ENCODE measurements around the gene GRIN3B.

GRIN3B gene

GRCh38 chr19:958967-959855 lies 41.0 kb upstream of the GRIN3B start:
- FAIRE-seq: peak; percentile 54
- no peak for DNase-seq (ENCODE audit: insufficient read length, low spot score)
- no peak for TF ChIP-seq PAX5 (IDR thresholded peaks at IDR 0.05; ENCODE audit: insufficient read depth, low read length, severe bottlenecking)
- TF ChIP-seq POLR2AphosphoS5 (IDR thresholded peaks at IDR 0.05; ENCODE audit: low read depth, low read length): no peak
- no peak for TF ChIP-seq SPI1 (IDR thresholded peaks at IDR 0.05; ENCODE audit: low read depth, low read length)

GRCh38 chr19:960020-960419 lies 40.2 kb upstream of the GRIN3B start:
- no peak for FAIRE-seq
- TF ChIP-seq POLR2AphosphoS5 (IDR thresholded peaks at IDR 0.05; ENCODE audit: low read depth, low read length) (no peak), POLR2A (IDR thresholded peaks at IDR 0.05; ENCODE audit: low read depth, low read length) (no peak), SPI1 (IDR thresholded peaks at IDR 0.05; ENCODE audit: low read depth, low read length) (no peak), TAF1 (IDR thresholded peaks at IDR 0.05; ENCODE audit: low read depth, low read length) (no peak), PAX5 (IDR thresholded peaks at IDR 0.05; ENCODE audit: insufficient read depth, low read length, severe bottlenecking) (no peak), POU2F2 (IDR thresholded peaks at IDR 0.05; ENCODE audit: low read depth, low read length) (no peak)
- DNase-seq (ENCODE audit: insufficient read length, low spot score): no peak

- TF ChIP-seq POU2F2 (IDR thresholded peaks at IDR 0.05; ENCODE audit: low read depth, low read length): no peak
- TF ChIP-seq SPI1 (IDR thresholded peaks at IDR 0.05; ENCODE audit: low read depth, low read length): no peak
- TF ChIP-seq TAF1 (IDR thresholded peaks at IDR 0.05; ENCODE audit: low read depth, low read length): no peak
- TF ChIP-seq PAX5 (IDR thresholded peaks at IDR 0.05; ENCODE audit: insufficient read depth, low read length, severe bottlenecking): no peak
- no peak for TF ChIP-seq POLR2AphosphoS5 (IDR thresholded peaks at IDR 0.05; ENCODE audit: low read depth, low read length)
- FAIRE-seq: no peak
- DNase-seq (ENCODE audit: insufficient read length, low spot score): no peak
Observed at GRCh38 chr19:960601-960938, 39.6 kb upstream of the GRIN3B start.

- TF ChIP-seq PAX5 (IDR thresholded peaks at IDR 0.05; ENCODE audit: insufficient read depth, low read length, severe bottlenecking): no peak
- no peak for TF ChIP-seq POLR2A (IDR thresholded peaks at IDR 0.05; ENCODE audit: low read depth, low read length)
- TF ChIP-seq SPI1 (IDR thresholded peaks at IDR 0.05; ENCODE audit: low read depth, low read length): no peak
- no peak for TF ChIP-seq POU2F2 (IDR thresholded peaks at IDR 0.05; ENCODE audit: low read depth, low read length)
- TF ChIP-seq TAF1 (IDR thresholded peaks at IDR 0.05; ENCODE audit: low read depth, low read length): no peak
- TF ChIP-seq POLR2AphosphoS5 (IDR thresholded peaks at IDR 0.05; ENCODE audit: low read depth, low read length): no peak
- DNase-seq (ENCODE audit: insufficient read length, low spot score) (no peak), FAIRE-seq (no peak)
Observed at GRCh38 chr19:961866-962620, 38.2 kb upstream of the GRIN3B start.

- TF ChIP-seq SPI1 (IDR thresholded peaks at IDR 0.05; ENCODE audit: low read depth, low read length) (no peak), POLR2AphosphoS5 (IDR thresholded peaks at IDR 0.05; ENCODE audit: low read depth, low read length) (no peak), POLR2A (IDR thresholded peaks at IDR 0.05; ENCODE audit: low read depth, low read length) (no peak), TAF1 (IDR thresholded peaks at IDR 0.05; ENCODE audit: low read depth, low read length) (no peak), POU2F2 (IDR thresholded peaks at IDR 0.05; ENCODE audit: low read depth, low read length) (no peak), PAX5 (IDR thresholded peaks at IDR 0.05; ENCODE audit: insufficient read depth, low read length, severe bottlenecking) (no peak)
- DNase-seq (ENCODE audit: insufficient read length, low spot score) (no peak), FAIRE-seq (no peak)
Observed at GRCh38 chr19:962683-963400, 37.4 kb upstream of the GRIN3B start.

- TF ChIP-seq POLR2AphosphoS5 (IDR thresholded peaks at IDR 0.05; ENCODE audit: low read depth, low read length) (no peak), SPI1 (IDR thresholded peaks at IDR 0.05; ENCODE audit: low read depth, low read length) (no peak), POU2F2 (IDR thresholded peaks at IDR 0.05; ENCODE audit: low read depth, low read length) (no peak), POLR2A (IDR thresholded peaks at IDR 0.05; ENCODE audit: low read depth, low read length) (no peak), TAF1 (IDR thresholded peaks at IDR 0.05; ENCODE audit: low read depth, low read length) (no peak), PAX5 (IDR thresholded peaks at IDR 0.05; ENCODE audit: insufficient read depth, low read length, severe bottlenecking) (no peak)
- FAIRE-seq: no peak
- no peak for DNase-seq (ENCODE audit: insufficient read length, low spot score)
Observed at GRCh38 chr19:963486-963951, 36.7 kb upstream of the GRIN3B start.

DNA sequence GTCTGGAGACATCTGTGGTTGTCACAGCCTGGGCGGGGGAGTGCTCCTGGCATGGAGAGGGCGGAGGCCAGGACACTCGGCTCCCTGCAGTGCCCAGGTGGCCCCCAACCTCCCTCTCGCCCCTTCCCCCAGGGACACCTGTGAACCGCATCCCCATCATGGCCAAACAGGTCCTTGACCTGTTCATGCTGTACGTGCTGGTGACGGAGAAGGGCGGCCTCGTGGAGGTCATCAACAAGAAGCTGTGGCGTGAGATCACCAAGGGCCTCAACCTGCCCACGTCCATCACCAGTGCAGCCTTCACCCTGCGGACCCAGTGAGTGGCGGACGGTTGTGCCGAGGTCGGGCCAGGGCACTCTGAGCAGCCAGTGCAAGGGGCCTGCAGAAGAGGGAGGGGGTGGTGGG lies 36.1 kb upstream of the GRIN3B start:
- TF ChIP-seq PAX5 (IDR thresholded peaks at IDR 0.05; ENCODE audit: insufficient read depth, low read length, severe bottlenecking): no peak
- DNase-seq (ENCODE audit: insufficient read length, low spot score): no peak
- no peak for FAIRE-seq

GRCh38 chr19:964761-965694 lies 35.2 kb upstream of the GRIN3B start:
- no peak for DNase-seq (ENCODE audit: insufficient read length, low spot score)
- FAIRE-seq: no peak
- no peak for TF ChIP-seq SPI1 (IDR thresholded peaks at IDR 0.05; ENCODE audit: low read depth, low read length)
- TF ChIP-seq POLR2AphosphoS5 (IDR thresholded peaks at IDR 0.05; ENCODE audit: low read depth, low read length): 0 out of 2 replicates have a peak, but pooled peaks have one; percentile 15

Data from GM12891 (cell line).